T-helper 1 cell (primary cell): ENCODE measurements around the gene TBL1Y.
A peak's percentile ranks its signal among the peaks of the same experiment; 100 is the strongest.
"Not testable (repeated sequence)": the region's sequence is repeated elsewhere in the genome, so short reads cannot be mapped to it uniquely, and the experiment has no call there.

ENCODE experiments used
- DNase-seq, 5 donors: peaks; one replicate each; pipeline ENCODE4 v3.0.0-alpha.2; 2012 to 2020
- total RNA-seq, 4 donors: gene quantifications; one replicate each; lab custom pipeline; 2026; lab: John Stamatoyannopoulos, UW

Gene TBL1Y
- total RNA-seq, result 0 reads per million in 4 donors

- no peak for DNase-seq
Measured at GRCh38 chrY:6910372-6911252, at the start of gene TBL1Y. TBL1Y (plus strand) TSS chrY:6910697; CDS start chrY:7025085, 114,388 bp downstream.

DNA sequence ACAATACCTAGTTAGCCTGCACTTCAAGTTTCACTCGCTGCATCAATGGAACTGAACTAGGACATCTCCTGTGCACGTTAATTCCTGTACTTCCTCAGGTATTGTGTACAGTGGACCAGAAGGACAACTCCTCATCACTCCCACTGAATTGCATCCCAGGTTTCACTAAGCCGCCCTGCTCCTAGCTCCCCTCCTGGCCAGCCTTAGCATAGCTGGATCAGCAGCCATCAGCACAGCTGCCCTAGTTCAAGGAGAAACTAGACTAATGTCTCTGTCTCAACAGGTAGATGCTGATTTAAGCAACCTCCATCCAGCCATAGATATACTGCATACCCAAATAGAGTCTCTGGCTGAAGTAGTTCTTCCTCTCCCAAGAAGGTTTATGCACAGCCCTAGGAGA lies 16.0 kb upstream of the TBL1Y start:
- DNase-seq, result no peak

DNA sequence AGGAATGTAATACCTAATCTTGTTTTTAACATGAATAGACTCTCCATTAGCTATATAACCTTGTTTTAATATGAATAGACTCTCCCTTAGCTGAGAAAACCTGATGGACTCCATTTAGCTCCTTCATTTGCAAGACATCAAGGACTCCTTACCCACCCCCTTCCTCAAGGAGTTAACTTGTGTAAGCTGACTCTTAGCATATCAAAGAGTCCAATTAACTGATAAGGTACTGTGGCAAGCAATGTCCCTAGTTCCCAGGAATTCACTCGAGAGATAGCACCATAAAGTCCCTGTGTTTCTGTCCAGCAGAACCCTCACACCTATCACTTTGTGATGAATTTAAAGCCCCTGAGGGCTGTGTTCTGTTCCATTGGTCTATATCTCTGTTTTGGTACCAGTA lies 15.3 kb upstream of the TBL1Y start:
- no peak for DNase-seq

GRCh38 chrY:6902116-6902515 lies 8.4 kb upstream of the TBL1Y start:
- DNase-seq, result not testable (repeated sequence)

DNA sequence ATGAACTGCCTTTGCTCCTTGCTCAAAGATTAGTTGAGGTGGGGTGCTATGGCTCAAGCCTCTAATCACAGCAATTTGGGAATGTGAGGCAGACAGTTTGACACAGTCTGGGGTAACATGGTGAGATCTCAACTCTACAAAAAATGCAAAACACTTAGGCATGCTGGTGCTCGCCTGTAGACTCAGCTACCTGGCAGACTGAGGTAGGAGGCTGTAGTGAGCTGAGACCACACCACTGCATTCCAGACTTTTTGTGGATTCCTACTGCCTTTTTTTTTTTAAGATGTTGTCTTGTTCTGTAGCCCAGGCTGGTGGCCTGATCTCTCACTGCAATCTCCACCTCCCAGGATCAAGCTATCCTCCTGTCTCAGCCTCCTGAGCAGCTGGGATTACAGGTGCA lies 2.9 kb upstream of the TBL1Y start:
- DNase-seq, result no peak

- not testable (repeated sequence) for DNase-seq
Measured at GRCh38 chrY:6908021-6908420, 2.5 kb upstream of the TBL1Y start.

DNA sequence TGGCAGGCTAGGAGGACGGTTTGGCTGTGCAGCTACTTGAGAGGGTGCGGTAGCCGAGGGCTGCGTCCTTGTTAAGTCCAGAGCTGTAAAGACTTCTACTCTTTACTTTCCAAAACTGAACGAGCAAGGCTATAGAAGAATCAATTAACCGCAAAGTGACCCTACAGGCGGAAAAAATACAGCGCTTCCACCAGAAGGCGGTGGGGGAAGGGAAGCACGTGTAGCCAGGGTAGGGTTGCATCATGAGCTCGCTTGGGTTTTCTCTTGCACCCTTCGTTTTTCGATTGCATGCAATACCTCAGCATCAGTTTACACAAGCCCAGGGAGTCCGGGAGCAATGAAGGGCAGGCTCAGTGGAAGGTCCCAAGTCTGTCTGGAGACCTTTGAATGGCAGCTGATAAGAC lies 1.4 kb upstream of the TBL1Y start:
- DNase-seq, result no peak

DNA sequence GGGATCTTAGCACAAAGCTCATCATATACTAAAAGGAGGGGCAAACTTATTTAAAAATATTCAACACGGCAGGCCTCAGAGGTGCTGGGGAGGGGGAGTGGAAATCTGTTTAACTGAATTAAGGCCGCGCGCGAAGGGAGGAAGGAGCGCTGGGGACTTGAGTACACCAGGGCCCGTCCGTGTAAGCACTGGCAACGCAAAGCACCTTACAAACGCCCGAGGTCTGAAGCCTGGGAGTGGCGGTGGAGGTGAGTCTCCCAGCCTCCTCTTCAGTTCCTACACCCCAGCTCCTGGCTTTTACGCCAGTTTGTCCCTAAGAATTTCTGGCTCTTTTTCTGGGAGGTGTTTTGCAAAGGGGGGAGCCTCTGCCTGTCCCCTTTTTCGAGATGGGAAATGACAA lies 641 bp upstream of the TBL1Y start:
- DNase-seq, result no peak

DNA sequence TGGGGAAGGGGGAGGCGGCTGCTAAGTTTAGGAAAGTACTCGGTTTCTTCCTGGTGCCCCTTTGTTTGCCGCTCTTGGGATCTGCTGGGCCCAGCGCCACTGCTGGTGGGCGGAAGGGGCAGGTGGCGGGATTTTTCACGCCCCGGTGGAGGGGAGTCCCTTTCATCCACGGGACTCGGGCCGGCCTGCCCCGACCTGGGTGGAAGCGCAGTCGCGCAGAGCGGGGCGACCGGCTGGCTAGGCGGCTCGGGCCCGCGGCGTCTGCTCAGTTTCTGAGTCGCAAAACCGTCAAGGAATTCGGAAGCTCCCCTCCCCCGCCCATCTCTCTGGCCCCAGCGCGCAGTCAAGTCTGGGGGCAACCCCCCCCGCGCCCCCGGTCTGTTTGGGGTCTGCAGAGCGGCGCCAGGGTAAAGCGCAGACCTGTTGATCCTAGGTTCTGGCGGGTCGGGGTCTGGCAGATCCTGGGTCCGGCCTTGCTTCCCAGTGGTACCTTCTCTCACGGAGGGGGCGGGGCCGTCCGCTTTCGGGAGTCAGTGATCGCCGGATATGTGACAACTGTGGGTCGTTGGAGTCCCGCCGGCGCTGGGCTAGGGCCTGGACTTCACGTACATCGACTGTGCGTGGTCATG lies 870 bp downstream of the TBL1Y start, which contains the start of gene AMELY:
TSS of gene AMELY (minus strand) at position 500 of the 629 bp plus-strand sequence. CDS start 39,144 bp downstream, outside the sequence.
- DNase-seq, result no peak

- no peak for DNase-seq
Measured at GRCh38 chrY:6913362-6913761, 2.9 kb downstream of the TBL1Y start.

DNA sequence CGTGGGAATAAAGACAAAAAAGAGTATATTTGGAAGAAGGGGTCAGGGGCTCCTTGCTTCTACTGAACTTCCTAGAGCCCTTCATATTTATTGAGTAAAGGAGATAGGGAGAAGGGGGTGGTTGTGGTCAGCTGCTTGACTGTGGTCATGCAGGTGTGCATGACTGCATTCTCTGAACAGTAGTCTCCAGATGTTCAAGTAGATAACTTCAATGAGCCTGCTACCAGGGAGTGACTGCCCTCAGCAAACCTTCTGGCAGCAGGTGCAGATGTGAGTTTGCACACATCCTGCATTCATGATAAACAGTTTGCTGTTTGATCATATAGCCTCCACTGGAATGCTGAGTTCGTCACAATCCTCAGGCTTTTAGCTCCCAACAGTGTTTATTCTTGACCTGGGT lies 10.6 kb downstream of the TBL1Y start:
- no peak for DNase-seq

DNA sequence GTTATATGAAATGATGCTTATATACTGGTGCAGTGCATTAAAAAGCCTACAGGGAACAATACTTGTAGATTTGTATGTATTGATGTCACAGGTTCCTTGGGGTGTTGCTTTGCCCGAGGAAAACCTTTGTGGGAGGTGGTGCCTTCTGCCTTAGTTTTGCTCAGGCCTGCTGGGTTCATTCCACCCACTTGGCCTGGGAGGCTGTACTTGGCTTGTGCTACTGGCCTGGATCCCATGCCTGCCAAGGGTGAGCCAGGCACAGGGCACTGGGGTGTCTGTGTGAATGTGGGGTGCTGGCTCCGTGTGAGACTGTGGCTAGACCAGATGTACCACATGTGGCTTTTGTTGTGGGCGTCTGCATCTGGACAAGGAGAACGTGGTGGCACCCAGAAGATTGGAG lies 17.8 kb downstream of the TBL1Y start:
- no peak for DNase-seq

DNA sequence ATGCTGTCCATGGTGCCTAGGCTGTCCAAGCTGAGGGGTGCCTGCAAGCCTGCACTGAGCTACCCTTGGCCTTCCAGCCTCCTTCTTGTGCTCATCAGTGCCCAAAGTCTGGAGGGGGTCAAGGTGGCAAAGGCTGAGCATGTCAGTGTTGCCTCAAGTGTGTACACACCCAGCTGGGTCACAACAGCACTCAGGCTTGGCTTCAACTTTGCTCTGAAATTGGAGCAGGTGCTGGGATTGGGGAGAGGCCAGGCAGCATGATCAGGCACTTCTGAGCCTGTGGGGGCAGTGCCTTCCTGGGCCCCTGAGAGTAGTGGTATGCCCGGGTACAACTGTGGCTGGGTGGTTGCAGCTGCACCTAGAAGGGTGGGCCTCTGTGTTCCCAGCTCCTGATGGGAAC lies 18.7 kb downstream of the TBL1Y start:
- no peak for DNase-seq

- DNase-seq, result no peak
Measured at GRCh38 chrY:6931779-6932396, 21.4 kb downstream of the TBL1Y start.

GRCh38 chrY:6935497-6935896 lies 25.0 kb downstream of the TBL1Y start:
- no peak for DNase-seq

- DNase-seq, result no peak
Measured at GRCh38 chrY:6947695-6948094, 37.2 kb downstream of the TBL1Y start.

GRCh38 chrY:6948378-6948777 lies 37.9 kb downstream of the TBL1Y start:
- no peak for DNase-seq

- no peak for DNase-seq
Measured at GRCh38 chrY:6949947-6950346, 39.5 kb downstream of the TBL1Y start.

GRCh38 chrY:6964732-6965131 lies 54.2 kb downstream of the TBL1Y start:
- peak in 3 of 5 donors; percentile 12 to 24 (median 14) for DNase-seq

- DNase-seq, result no peak
Measured at GRCh38 chrY:6966521-6966920, 56.0 kb downstream of the TBL1Y start.

DNA sequence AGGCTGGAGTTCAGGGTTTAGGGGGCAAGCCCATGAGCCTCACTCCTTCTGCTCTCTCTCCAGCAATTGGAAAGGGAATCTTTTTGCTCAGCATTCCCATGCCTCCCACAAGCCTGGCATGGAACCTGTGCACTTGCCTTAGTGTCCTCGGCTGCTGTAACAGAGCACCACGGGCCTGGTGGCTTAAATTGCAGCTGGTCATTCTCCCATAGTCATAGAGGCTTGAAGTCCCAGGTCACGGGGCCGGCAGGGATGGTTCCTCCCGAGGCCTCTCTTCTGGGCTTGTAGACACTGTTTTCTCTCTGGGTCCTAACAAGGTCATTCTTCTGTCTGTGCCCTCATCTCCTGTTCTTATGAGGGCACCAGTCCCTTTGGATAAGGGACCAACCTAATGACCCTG lies 57.2 kb downstream of the TBL1Y start:
- no peak for DNase-seq

GRCh38 chrY:6968191-6968590 lies 57.7 kb downstream of the TBL1Y start:
- DNase-seq, result no peak

DNA sequence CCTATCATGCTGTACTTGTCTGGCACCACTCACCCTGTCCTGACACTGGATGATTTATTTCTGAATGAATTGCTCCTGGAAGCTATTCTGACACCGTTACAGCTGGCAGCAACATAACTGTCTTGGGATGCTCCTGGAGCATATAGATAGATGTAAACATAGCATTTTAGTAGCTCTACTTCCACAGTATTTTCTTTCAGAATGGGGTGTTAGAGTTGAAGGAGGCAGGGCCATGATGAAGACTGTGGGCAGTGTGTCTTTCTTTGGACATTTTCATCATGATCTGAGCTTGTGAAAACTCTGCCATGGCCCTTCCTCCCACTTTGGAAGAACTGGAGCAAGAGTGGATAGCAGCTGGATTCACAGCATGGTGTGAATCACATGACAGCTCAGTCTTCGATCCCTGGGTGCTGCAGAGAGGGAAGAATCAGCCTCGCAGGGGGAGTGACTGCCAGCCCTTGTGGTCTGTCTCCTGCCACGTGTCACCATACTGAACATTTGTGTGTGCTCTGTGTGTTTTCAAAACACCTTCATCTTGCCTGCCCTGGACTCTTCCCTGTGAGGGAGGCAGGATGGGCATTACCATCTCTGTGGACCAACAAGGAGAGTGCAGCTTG lies 61.9 kb downstream of the TBL1Y start:
- no peak for DNase-seq
